ENCODE measurements around the gene SEMA3G.

- TF ChIP-seq JUNB (IDR thresholded peaks at IDR 0.05) (no peak), CTCF (IDR thresholded peaks at IDR 0.05) (no peak), RAD21 (conservative IDR thresholded peaks at IDR 0.05 in 1 of 2, IDR thresholded peaks at IDR 0.05 in 1 of 2) (no peak), POLR2A (IDR thresholded peaks at IDR 0.05; ENCODE audit: low read length) (no peak), REST (IDR thresholded peaks at IDR 0.05) (no peak), MAFK (IDR thresholded peaks at IDR 0.05; ENCODE audit: partially characterized antibody) (no peak), SMC3 (IDR thresholded peaks at IDR 0.05) (no peak)
Observed at GRCh38 chr3:52405601-52406110, 39.2 kb downstream of the SEMA3G start.
